GM12878 (cell line): ENCODE results near the gene HAGHL. TPM values are rescaled to one million over a fixed set of nuclear protein-coding genes. Genes with fewer than 3 reads are reported as not detected.
A peak's percentile ranks its signal among the peaks of the same experiment; 100 is the strongest.

Experiments used
- ATAC-seq: fragments of 200-7000 bp; cut with Tn5 transposase; 3 replicates; pipeline ENCODE4 v1.9.1; 2020; ENCODE audit warnings: mild to moderate bottlenecking, moderate library complexity
- BruUV-seq: library from RNA; stranded (reverse); fragments of 400-500 nt; replicated peaks from 2 replicates; lab custom pipeline; 2021; lab: Mats Ljungman, UMichigan
- CTCF ChIA-PET: fragments of 300-600 bp; sonication (Branson Sonifier 250); formaldehyde crosslinking; extraction: SDS; loops from one replicate; lab custom pipeline; 2021; ENCODE audit warnings: inconsistent platforms; lab: Yijun Ruan, JAX
- POLR2A ChIA-PET: fragments of 350-600 bp; formaldehyde crosslinking; extraction: SDS; loops from one replicate; lab custom pipeline; 2021; ENCODE audit warnings: inconsistent platforms; lab: Charles Lee
- RAD21 ChIA-PET: fragments of 300-600 bp; sonication (Branson Sonifier 250); formaldehyde crosslinking; loops from one replicate; lab custom pipeline; 2023; ENCODE audit warnings: antibody characterized with exemption; ENCODE audit not compliant: unreplicated experiment; lab: Charles Lee
- SMC1A ChIA-PET: fragments of 300-600 bp; sonication (Branson Sonifier 250); formaldehyde crosslinking; loops from one replicate; lab custom pipeline; 2023; ENCODE audit not compliant: unreplicated experiment, uncharacterized antibody; lab: Charles Lee
- DNase-seq: peaks from one replicate; pipeline ENCODE4 v3.0.0-alpha.2; 2011; ENCODE audit warnings: low read depth, low spot score
- FAIRE-seq: peaks from 3 replicates; lab custom pipeline; 2011; peaks lifted over from hg19 to GRCh38; lab: Jason Lieb, UNC
- H2AFZ ChIP-seq: 2 replicates; pipeline ENCODE4 v1.6.0; 2011; ENCODE audit warnings: low read depth, low read length, control low read depth; ENCODE audit not compliant: control insufficient read depth
- H3K27ac ChIP-seq: 2 replicates; pipeline ENCODE4 v1.5.1; 2011; ENCODE audit warnings: control low read depth; ENCODE audit not compliant: control insufficient read depth, insufficient read depth
- H3K27me3 ChIP-seq, 2 experiments: replicated peaks in 1 of 2; 2 replicates each; pipeline versions ENCODE4 v1.6.0 to v1.6.1; 2011; ENCODE audit warnings: low read length in 1 of 2; ENCODE audit not compliant: control insufficient read depth in 2 of 2, insufficient read depth in 2 of 2
- H3K36me3 ChIP-seq, 2 experiments: 2 replicates each; pipeline ENCODE4 v1.5.1; 2011; ENCODE audit warnings: low read length in 1 of 2; ENCODE audit not compliant: control insufficient read depth in 2 of 2, insufficient read depth in 2 of 2
- H3K4me1 ChIP-seq: 2 replicates; pipeline ENCODE4 v1.6.1; 2011; ENCODE audit warnings: mild to moderate bottlenecking, low read length, moderate library complexity, mixed read lengths; ENCODE audit not compliant: control insufficient read depth, insufficient read depth
- H3K4me2 ChIP-seq: 2 replicates; pipeline ENCODE4 v1.6.0; 2011; ENCODE audit warnings: control low read depth; ENCODE audit not compliant: control insufficient read depth, insufficient read depth
- H3K4me3 ChIP-seq: fragments of 200-600 bp; sonication (generic); 2 replicates; pipeline ENCODE4 v1.5.1; 2016
- H3K79me2 ChIP-seq: 2 replicates; pipeline ENCODE4 v1.6.0; 2011; ENCODE audit warnings: low read length; ENCODE audit not compliant: control insufficient read depth, insufficient read depth
- H3K9ac ChIP-seq: 2 replicates; pipeline ENCODE4 v1.8.0; 2011; ENCODE audit warnings: low read length, control low read depth, mixed read lengths; ENCODE audit not compliant: control insufficient read depth, insufficient read depth
- H3K9me3 ChIP-seq: replicated peaks from 3 replicates; pipeline ENCODE4 v1.5.1; 2011; ENCODE audit warnings: mild to moderate bottlenecking, low read length; ENCODE audit not compliant: control insufficient read depth, insufficient read depth
- H4K20me1 ChIP-seq: 2 replicates; pipeline ENCODE4 v1.6.0; 2011; ENCODE audit not compliant: control insufficient read depth, insufficient read depth
- BCL11A ChIP-seq: IDR thresholded peaks from 2 replicates; pipeline ENCODE4 v1.6.1; 2011; ENCODE audit warnings: low read depth, low read length
- CREB1 ChIP-seq: IDR thresholded peaks from 2 replicates; pipeline ENCODE4 v1.6.1; 2012; ENCODE audit warnings: low read depth, mild to moderate bottlenecking, inconsistent platforms
- E4F1 ChIP-seq: fragments of 450-650 bp; IDR thresholded peaks from 2 replicates; pipeline ENCODE4 v1.6.1; 2018; ENCODE audit warnings: borderline replicate concordance, mild to moderate bottlenecking; ENCODE audit not compliant: partially characterized antibody
- ETV6 ChIP-seq, 2 experiments: fragments of 450-650 bp in 1 of 2; IDR thresholded peaks in 1 of 2; conservative IDR thresholded peaks in 1 of 2; 2 replicates each; pipeline ENCODE4 v1.6.1; 2014; ENCODE audit warnings: antibody characterized with exemption in 1 of 2, borderline replicate concordance in 1 of 2, low read depth in 1 of 2, mild to moderate bottlenecking in 1 of 2, moderate library complexity in 1 of 2
- GABPA ChIP-seq: IDR thresholded peaks from 2 replicates; pipeline ENCODE4 v1.6.1; 2014; ENCODE audit warnings: antibody characterized with exemption, low read depth, mild to moderate bottlenecking, inconsistent platforms
- HDAC2 ChIP-seq: fragments of 200-600 bp; sonication (generic); IDR thresholded peaks from 2 replicates; pipeline ENCODE4 v1.6.1; 2017
- HDAC6 ChIP-seq: fragments of 200-600 bp; sonication (generic); IDR thresholded peaks from one replicate; pipeline ENCODE4 v1.8.0; 2017; ENCODE audit warnings: antibody characterized with exemption; ENCODE audit not compliant: unreplicated experiment
- LARP7 ChIP-seq: fragments of 450-650 bp; IDR thresholded peaks from 2 replicates; pipeline ENCODE4 v1.6.1; 2017; ENCODE audit warnings: mild to moderate bottlenecking
- NBN ChIP-seq: fragments of 450-650 bp; IDR thresholded peaks from 2 replicates; pipeline ENCODE4 v1.6.1; 2016
- PKNOX1 ChIP-seq: fragments of 450-650 bp; IDR thresholded peaks from 2 replicates; pipeline ENCODE4 v1.6.1; 2016; ENCODE audit warnings: mild to moderate bottlenecking
- STAT1 ChIP-seq: fragments of 450-650 bp; conservative IDR thresholded peaks from 2 replicates; pipeline ENCODE4 v1.6.1; 2014; ENCODE audit warnings: antibody characterized with exemption, mild to moderate bottlenecking
- TCF3 ChIP-seq: IDR thresholded peaks from 2 replicates; pipeline ENCODE4 v1.6.1; 2012; ENCODE audit warnings: low read depth, mild to moderate bottlenecking, low read length, borderline replicate concordance; ENCODE audit not compliant: insufficient read depth
- ZBTB40 ChIP-seq: fragments of 450-650 bp; IDR thresholded peaks from 2 replicates; pipeline ENCODE4 v1.6.1; 2016; ENCODE audit warnings: mild to moderate bottlenecking, moderate library complexity, borderline replicate concordance
- ZNF217 ChIP-seq: fragments of 450-650 bp; IDR thresholded peaks from 2 replicates; pipeline ENCODE4 v1.6.1; 2017; ENCODE audit warnings: antibody characterized with exemption, mild to moderate bottlenecking
- WGBS: methylation state at CpG from one replicate; pipeline ENCODE4 v1.1.6; 2016; ENCODE audit warnings: low lambda C conversion rate; ENCODE audit not compliant: insufficient replicate concordance, insufficient coverage; ENCODE audit errors: missing lambda C conversion rate; 5-methylcytosine and 5-hydroxymethylcytosine counted together
- in situ Hi-C: fragments of 300-500 bp; cut with MboI; formaldehyde crosslinking; loops from 9 replicates; pipeline ENCODE4 v1.14.3; 2018; ENCODE audit warnings: mixed read lengths
- intact Hi-C: fragments of 100-400 bp; cut with micrococcal nuclease; formaldehyde crosslinking; loops from one replicate; pipeline ENCODE4 v1.14.2; 2022; ENCODE audit not compliant: unreplicated experiment
- polyA plus RNA-seq, 11 experiments: library from polyadenylated mRNA; depleted of rRNA in 4 of 11; unstranded in 6 of 11; stranded (reverse) in 5 of 11; fragments of >200 nt; fragmentation: Nextera tagmentation in 4 of 11; fragmentation: Illumina TruSeq in 1 of 11; extraction: Ambion mirVana in 4 of 11; extraction: Trizol in 1 of 11; gene quantifications; 1 replicate in 1 of 11; 2 replicates in 10 of 11; pipeline versions ENCODE4 v1.2.1 to v1.2.3, GENCODE V29; 2011 to 2016; ENCODE audit warnings: inconsistent platforms in 2 of 11, missing spikeins in 2 of 11, low read depth in 1 of 11
- total RNA-seq, 4 experiments: library from RNA; depleted of rRNA in 3 of 4; stranded (reverse); fragments of >200 nt in 3 of 4; fragmentation: Illumina TruSeq in 1 of 4; extraction: Trizol in 1 of 4; gene quantifications; 2 replicates each; pipeline versions ENCODE4 v1.2.1 to v1.2.3, GENCODE V29; 2013 to 2021

HAGHL gene
- total and polyA plus RNA-seq, 10 of the 15 experiments (the other 5 are each of a cell fraction or from before 2014, with no cell fraction given): 0.23 to 44.6 (median 16.4) TPM

- Histone ChIP-seq H3K79me2 (peaks cover 24% of the 10 kb centered on the region), H3K9ac (no peak overlapping the region), H3K4me1 (peaks cover 15% of the 10 kb centered on the region), H2AFZ (no peak overlapping the region), H3K27ac (no peak overlapping the region), H3K9me3 (no peaks in the 10 kb centered on the region), H3K4me3 (peak overlapping the region; percentile 67), H3K27me3 (no peaks in the 10 kb centered on the region), H3K4me2 (peak overlapping the region; percentile 90), H3K36me3 (peaks cover 6 to 14% of the 10 kb centered on the region in 2 experiments; a peak in 2 of 4 replicates), H4K20me1 (peaks cover 6% of the 10 kb centered on the region; the same call in 1 of the 2 replicates)
- POLR2A ChIA-PET: no interaction called here
- intact Hi-C loops (loop anchor here (5.0 kb wide), 1 partner anchor 45 kb away; the partner anchor contains the start of gene METTL26), in situ Hi-C loops (no loop called here)
- ATAC-seq (no peak), DNase-seq (no peak), FAIRE-seq (no peak)
- CTCF ChIA-PET: no interaction called here
- SMC1A ChIA-PET: no interaction called here
- BruUV-seq: TSS peak; percentile 79
- 90% methylated on average over 35 of the region's 36 CpGs for WGBS
- RAD21 ChIA-PET: no interaction called here
- TF ChIP-seq GABPA (no peak), NBN (no peak), ZNF217 (no peak), HDAC6 (no peak), ZBTB40 (no peak), TCF3 (no peak), HDAC2 (no peak), LARP7 (no peak), STAT1 (no peak), BCL11A (no peak), CREB1 (no peak), E4F1 (no peak), PKNOX1 (no peak), ETV6 (conservative IDR thresholded peaks at IDR 0.05 in 1 of 2, IDR thresholded peaks at IDR 0.05 in 1 of 2; ENCODE audit: borderline replicate concordance in 1 of 2, low read depth in 1 of 2) (no peak)
Measured at GRCh38 chr16:682493-683395, 44.2 kb upstream of the HAGHL start.
